GM18868 (cell line): ENCODE data around the gene PPM1B.
"Not testable (repeated sequence)": the region's sequence is repeated elsewhere in the genome, so short reads cannot be mapped to it uniquely, and the experiment has no call there.

Experiments used
- ATAC-seq: cut with Tn5 transposase; IDR thresholded peaks from one replicate; pipeline ENCODE4 v1.9.1; 2021; ENCODE audit warnings: mild to moderate bottlenecking, moderate library complexity; ENCODE audit not compliant: unreplicated experiment

Gene PPM1B

GRCh38 chr2:44168681-44169154 lies at the start of gene PPM1B:
TSS of gene PPM1B (plus strand) at chr2:44168875. CDS start at chr2:44201200, 32,325 bp downstream.
- ATAC-seq: peak; percentile 71

GRCh38 chr2:44119878-44120277 lies 48.8 kb upstream of the PPM1B start:
- ATAC-seq: no peak

- ATAC-seq: no peak
These were observed 48.2 kb upstream of the PPM1B start for GRCh38 chr2:44120428-44120827.

GRCh38 chr2:44121899-44122298 lies 46.8 kb upstream of the PPM1B start:
- no peak for ATAC-seq

GRCh38 chr2:44124500-44124899 lies 44.2 kb upstream of the PPM1B start:
- no peak for ATAC-seq

- no peak for ATAC-seq
These were observed 42.4 kb upstream of the PPM1B start for GRCh38 chr2:44126106-44126797.

- ATAC-seq: no peak
These were observed 38.2 kb upstream of the PPM1B start for GRCh38 chr2:44130441-44130840.

GRCh38 chr2:44131177-44131576 lies 37.5 kb upstream of the PPM1B start:
- no peak for ATAC-seq

- not testable (repeated sequence) for ATAC-seq
These were observed 35.1 kb upstream of the PPM1B start for GRCh38 chr2:44133602-44134001.

GRCh38 chr2:44134848-44135247 lies 33.8 kb upstream of the PPM1B start:
- ATAC-seq: no peak

GRCh38 chr2:44135296-44135695 lies 33.4 kb upstream of the PPM1B start:
- ATAC-seq: no peak

GRCh38 chr2:44135771-44136170 lies 32.9 kb upstream of the PPM1B start:
- ATAC-seq: no peak

- ATAC-seq: no peak
These were observed 32.4 kb upstream of the PPM1B start for GRCh38 chr2:44136252-44136651.

- no peak for ATAC-seq
These were observed 31.6 kb upstream of the PPM1B start for GRCh38 chr2:44137048-44137447.

GRCh38 chr2:44137872-44138551 lies 30.7 kb upstream of the PPM1B start:
- ATAC-seq: no peak

GRCh38 chr2:44139741-44140140 lies 28.9 kb upstream of the PPM1B start:
- no peak for ATAC-seq

GRCh38 chr2:44142306-44142705 lies 26.4 kb upstream of the PPM1B start:
- no peak for ATAC-seq

GRCh38 chr2:44143701-44144100 lies 25.0 kb upstream of the PPM1B start:
- no peak for ATAC-seq

- no peak for ATAC-seq
These were observed 19.7 kb upstream of the PPM1B start for GRCh38 chr2:44148999-44149398.

- ATAC-seq: no peak
These were observed 18.2 kb upstream of the PPM1B start for GRCh38 chr2:44150473-44150872.

- ATAC-seq: no peak
These were observed 15.6 kb upstream of the PPM1B start for GRCh38 chr2:44152865-44153669.
